Measurements from ENCODE around the gene SCAMP5. TPM values are rescaled to one million over a fixed set of nuclear protein-coding genes. Genes with fewer than 3 reads are reported as not detected.

SCAMP5 gene
- polyA plus RNA-seq, 2 of the 4 experiments (the other 2 are of a cell fraction): 10.5 to 16.2 TPM

GRCh38 chr15:74960995-74961588, 34.3 kb upstream of the SCAMP5 start:
- Histone ChIP-seq H3K4me3 (no peak overlapping the region), H3K4me1 (peaks cover 29% of the 10 kb centered on the region), H3K4me2 (no peak overlapping the region), H3K27ac (no peak overlapping the region), H3K9me3 (no peaks in the 10 kb centered on the region)
- CTCF ChIA-PET: interaction anchor here (0.8 to 7.9 kb wide), 6 partner anchors 10 to 243 kb away, joined by 3 to 54 read pairs (median 6); no protein-coding TSS in a partner anchor
- POLR2A ChIA-PET: interaction anchor here (1.1 kb wide), 1 partner anchor 27 kb away, joined by 3 read pairs; no protein-coding TSS in a partner anchor
- FAIRE-seq (no peak), DNase-seq (ENCODE audit: low read depth in 1 of 2, low spot score in 1 of 2) (no peak), ATAC-seq (no peak)
- 38% methylated on average over 3 of the region's 3 CpGs for WGBS (ENCODE audit: missing lambda C conversion rate)
- TF ChIP-seq USF2 (IDR thresholded peaks at IDR 0.05) (no peak), NPAS2 (CRISPR knock-in tag; IDR thresholded peaks at IDR 0.05; ENCODE audit: borderline replicate concordance) (no peak), RNF2 (IDR thresholded peaks at IDR 0.05; ENCODE audit: borderline replicate concordance, low read depth) (no peak), ZFP36 (IDR thresholded peaks at IDR 0.05; ENCODE audit: borderline replicate concordance, partially characterized antibody) (no peak), RAD21 (conservative IDR thresholded peaks at IDR 0.05 in 1 of 2, IDR thresholded peaks at IDR 0.05 in 1 of 2) (no peak), CTCF (IDR thresholded peaks at IDR 0.05) (no peak), ZNF302 (CRISPR knock-in tag; IDR thresholded peaks at IDR 0.05) (no peak), ATOH8 (CRISPR knock-in tag; IDR thresholded peaks at IDR 0.05; ENCODE audit: low read depth) (no peak)

- H3K4me1 ChIP-seq: peaks cover 29% of the 10 kb centered on the region
- DNase-seq (ENCODE audit: low read depth in 1 of 2, low spot score in 1 of 2): no peak
- ATAC-seq: no peak
- H3K4me3 ChIP-seq: no peak overlapping the region
- no peaks in the 10 kb centered on the region for H3K9me3 ChIP-seq
- 89% methylated on average over 5 of the region's 5 CpGs for WGBS (ENCODE audit: missing lambda C conversion rate)
- TF ChIP-seq E2F6 (IDR thresholded peaks at IDR 0.05; ENCODE audit: borderline replicate concordance, low read depth): no peak
- no peak for TF ChIP-seq CTCF (IDR thresholded peaks at IDR 0.05)
- no peak for TF ChIP-seq CBX2 (IDR thresholded peaks at IDR 0.05; ENCODE audit: borderline replicate concordance, low read depth)
- no peak for TF ChIP-seq HES2 (IDR thresholded peaks at IDR 0.05)
- no peak for TF ChIP-seq CEBPB (IDR thresholded peaks at IDR 0.05)
- no peak for TF ChIP-seq MAZ (IDR thresholded peaks at IDR 0.05; ENCODE audit: borderline replicate concordance, low read depth, low read length)
- TF ChIP-seq EP300 (IDR thresholded peaks at IDR 0.05): no peak
- TF ChIP-seq BCL3 (IDR thresholded peaks at IDR 0.05): no peak
- no peak for TF ChIP-seq NR3C1 (IDR thresholded peaks at IDR 0.05)
- TF ChIP-seq KDM1A (IDR thresholded peaks at IDR 0.05; ENCODE audit: low read depth): no peak
- TF ChIP-seq HOXA7 (CRISPR knock-in tag; IDR thresholded peaks at IDR 0.05): no peak
- no peak for TF ChIP-seq EHMT2 (IDR thresholded peaks at IDR 0.05; ENCODE audit: low read depth)
- no peak overlapping the region for H3K4me2 ChIP-seq
- ChIA-PET POLR2A (interaction anchor here (1.1 kb wide), 1 partner anchor 27 kb away, joined by 3 read pairs; no protein-coding TSS in a partner anchor), CTCF (interaction anchor here (1.5 to 7.9 kb wide), 4 partner anchors 9 to 243 kb away, joined by 3 to 54 read pairs (median 10); no protein-coding TSS in a partner anchor)
- no peak overlapping the region for H3K27ac ChIP-seq
- no peak for FAIRE-seq
These were observed 33.7 kb upstream of the SCAMP5 start for GRCh38 chr15:74961616-74962015.

Data from A549 (cell line).